ENCODE results near the gene MAS1L. TPM values are rescaled to one million over a fixed set of nuclear protein-coding genes. Genes with fewer than 3 reads are reported as not detected.

Gene MAS1L, protein sequence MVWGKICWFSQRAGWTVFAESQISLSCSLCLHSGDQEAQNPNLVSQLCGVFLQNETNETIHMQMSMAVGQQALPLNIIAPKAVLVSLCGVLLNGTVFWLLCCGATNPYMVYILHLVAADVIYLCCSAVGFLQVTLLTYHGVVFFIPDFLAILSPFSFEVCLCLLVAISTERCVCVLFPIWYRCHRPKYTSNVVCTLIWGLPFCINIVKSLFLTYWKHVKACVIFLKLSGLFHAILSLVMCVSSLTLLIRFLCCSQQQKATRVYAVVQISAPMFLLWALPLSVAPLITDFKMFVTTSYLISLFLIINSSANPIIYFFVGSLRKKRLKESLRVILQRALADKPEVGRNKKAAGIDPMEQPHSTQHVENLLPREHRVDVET
- not detected in 2 replicates for total RNA-seq (2014; rRNA removed; shearing (Covaris generic))
- not detected in 2 replicates for polyA plus RNA-seq (2014; cell fraction: nucleus; rRNA removed)

DNA sequence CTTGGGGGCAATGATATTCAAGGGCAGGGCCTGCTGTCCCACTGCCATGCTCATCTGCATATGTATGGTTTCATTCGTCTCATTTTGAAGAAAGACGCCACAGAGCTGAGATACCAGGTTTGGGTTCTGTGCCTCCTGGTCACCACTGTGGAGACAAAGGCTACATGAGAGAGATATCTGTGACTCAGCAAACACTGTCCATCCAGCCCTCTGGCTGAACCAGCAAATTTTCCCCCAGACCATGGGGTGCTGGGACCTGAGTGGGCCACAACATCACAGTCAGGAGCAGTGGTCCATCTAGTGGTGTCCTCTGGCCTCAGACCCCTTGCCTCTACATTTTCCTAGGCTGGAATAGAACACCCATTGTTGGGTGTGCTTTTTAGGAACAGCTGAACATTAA is at the start of gene MAS1L:
TSS of gene MAS1L (minus strand) at position 297 of the 400 bp plus-strand sequence. CDS start at position 243, 54 bp downstream.
- no peak for DNase-seq (ENCODE audit: extremely low read depth, low read depth)

- no peak for DNase-seq (ENCODE audit: extremely low read depth, low read depth)
Observed at GRCh38 chr6:29532320-29532951, 44.7 kb upstream of the MAS1L start.

DNA sequence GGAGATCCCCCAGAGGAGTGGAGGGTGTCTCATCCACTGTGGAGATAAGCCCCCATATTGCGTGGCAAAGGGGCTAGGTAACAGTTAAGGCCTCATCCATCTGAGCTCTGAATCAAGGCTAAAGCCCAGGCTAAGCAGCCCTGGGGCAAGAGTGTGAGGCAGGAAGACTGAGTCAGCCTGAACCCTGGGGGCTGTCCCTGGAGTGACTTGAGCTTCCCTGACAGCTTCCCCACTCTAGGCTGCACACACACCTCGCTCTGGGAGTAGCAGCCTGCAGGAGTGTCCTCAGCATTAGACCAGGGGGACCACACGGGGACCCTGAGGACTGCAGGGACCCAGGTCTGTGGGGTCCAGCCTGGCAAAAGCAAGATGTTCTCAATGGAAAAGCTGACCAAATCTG is 43.9 kb upstream of the MAS1L start:
- DNase-seq (ENCODE audit: extremely low read depth, low read depth), result no peak

DNA sequence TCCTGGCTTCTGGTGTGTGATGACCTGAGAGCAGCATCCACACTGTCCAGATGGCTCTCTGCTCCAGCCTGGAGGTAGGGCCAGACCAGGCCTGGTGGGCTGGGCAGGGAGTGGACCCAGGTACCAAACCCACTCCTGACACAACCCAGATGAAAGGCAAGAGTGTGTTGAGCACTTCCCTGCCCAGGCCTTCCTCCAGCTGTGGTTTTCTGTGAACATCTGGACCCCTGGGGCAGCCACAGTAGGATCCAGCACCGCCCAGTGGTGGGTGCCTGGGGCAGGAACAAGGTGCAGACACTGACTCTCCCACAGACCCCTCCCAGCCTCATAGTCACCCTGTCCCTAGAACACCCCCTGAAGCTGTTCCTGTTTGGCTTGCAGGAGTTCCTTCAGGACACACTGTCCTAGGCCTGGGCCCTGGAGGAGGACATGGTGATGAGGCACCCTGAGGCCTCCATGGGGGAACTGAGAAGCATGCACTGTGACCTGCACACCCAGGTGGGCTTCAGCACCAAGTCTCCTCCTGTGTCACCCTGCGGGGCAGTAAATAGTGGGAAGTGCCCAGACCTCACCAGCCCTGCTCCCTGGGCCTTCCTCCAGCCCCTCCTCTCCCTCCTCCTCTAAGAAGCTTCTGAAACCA is 43.0 kb upstream of the MAS1L start:
- DNase-seq (ENCODE audit: extremely low read depth, low read depth), result no peak

DNA sequence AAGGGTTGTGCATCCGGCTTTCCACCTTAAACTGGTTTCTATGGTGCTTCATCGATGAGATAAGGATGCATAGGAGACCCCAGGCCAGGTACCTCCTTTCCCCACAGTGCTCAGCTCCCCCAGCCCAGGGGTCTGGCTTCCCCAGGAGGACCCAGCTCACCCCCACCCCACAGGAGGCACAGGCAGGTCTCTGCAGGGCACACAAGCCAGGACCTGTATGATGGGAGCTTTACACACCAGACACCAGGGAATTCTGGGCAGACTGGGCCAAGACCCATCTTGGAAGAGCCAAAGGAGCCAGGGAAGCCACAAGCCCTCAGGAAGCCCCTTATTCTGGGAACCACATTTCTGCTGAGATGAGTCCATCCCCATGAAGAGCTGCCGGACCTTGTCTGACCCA is 42.2 kb upstream of the MAS1L start:
- no peak for DNase-seq (ENCODE audit: extremely low read depth, low read depth)

DNA sequence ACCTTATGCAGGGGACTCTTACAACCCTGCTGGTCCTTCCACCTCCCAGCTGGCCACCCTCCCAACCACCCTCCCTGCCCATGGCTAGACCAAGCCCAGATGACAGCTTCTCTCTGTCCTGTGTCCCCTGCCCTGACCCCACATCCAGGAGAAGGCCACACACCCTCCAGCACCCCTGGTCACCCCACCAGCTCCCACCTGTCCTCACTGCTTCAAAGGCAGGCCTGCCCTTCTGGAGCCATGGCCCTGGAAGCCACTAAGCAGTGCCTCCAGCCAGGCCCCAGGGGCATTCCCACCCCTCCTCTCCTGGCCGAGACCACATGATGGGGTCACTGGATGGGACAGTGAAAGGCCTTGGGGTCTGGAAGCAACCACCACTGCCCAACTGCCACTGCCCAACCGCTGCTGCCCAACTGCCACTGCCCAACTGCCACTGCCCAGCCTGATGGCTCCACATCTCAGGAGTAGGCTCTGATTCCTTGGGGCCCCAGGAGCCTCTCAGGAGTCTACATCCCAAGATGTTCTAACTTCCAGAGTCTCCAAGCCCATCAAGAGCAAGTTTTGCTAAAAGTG is 41.3 kb upstream of the MAS1L start:
- DNase-seq (ENCODE audit: extremely low read depth, low read depth), result no peak

- no peak for DNase-seq (ENCODE audit: extremely low read depth, low read depth)
Observed at GRCh38 chr6:29528300-29528931, 40.7 kb upstream of the MAS1L start.

GRCh38 chr6:29527564-29527963 is 39.8 kb upstream of the MAS1L start:
- no peak for DNase-seq (ENCODE audit: extremely low read depth, low read depth)

DNA sequence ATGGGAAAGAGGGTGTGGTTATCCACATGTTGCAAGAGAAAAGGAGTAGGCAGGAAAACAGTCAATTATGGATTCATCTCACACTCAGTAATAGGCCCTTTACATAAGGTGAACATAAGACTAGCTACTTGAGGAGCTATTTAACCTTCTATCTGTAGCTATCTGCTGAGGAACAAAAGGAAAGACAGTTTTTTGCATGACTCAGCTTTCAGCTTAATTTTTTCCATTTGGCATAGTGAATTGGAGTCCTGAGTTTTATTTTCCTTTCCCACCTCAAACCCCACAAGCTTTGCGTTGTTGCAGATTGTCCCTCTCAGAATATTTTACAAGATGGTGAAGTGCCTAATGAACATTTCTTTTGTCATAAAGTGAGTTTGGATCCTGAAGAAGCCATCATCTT is 39.4 kb upstream of the MAS1L start:
- DNase-seq (ENCODE audit: extremely low read depth, low read depth), result no peak

GRCh38 chr6:29525311-29525639 is 37.5 kb upstream of the MAS1L start:
- DNase-seq (ENCODE audit: extremely low read depth, low read depth), result no peak

GRCh38 chr6:29524444-29525310 is 36.9 kb upstream of the MAS1L start:
- no peak for DNase-seq (ENCODE audit: extremely low read depth, low read depth)

DNA sequence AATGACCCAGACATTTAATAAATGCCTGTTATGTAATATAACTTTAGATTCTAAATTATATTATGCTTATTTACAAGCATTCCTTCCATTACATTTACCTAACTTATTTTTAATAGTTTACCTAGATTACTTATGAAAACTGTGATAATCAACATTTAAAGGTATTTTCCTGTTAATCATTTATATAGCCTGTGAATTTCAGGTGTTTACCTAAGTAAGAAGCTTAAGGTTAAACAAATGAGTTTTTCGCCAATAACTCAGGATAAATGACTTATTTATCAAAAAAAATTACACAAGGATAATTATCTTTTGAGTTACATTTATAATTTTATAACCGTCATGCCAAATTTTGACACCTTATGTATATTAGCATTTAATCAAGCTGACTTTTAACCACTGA is 36.3 kb upstream of the MAS1L start:
- DNase-seq (ENCODE audit: extremely low read depth, low read depth), result no peak

DNA sequence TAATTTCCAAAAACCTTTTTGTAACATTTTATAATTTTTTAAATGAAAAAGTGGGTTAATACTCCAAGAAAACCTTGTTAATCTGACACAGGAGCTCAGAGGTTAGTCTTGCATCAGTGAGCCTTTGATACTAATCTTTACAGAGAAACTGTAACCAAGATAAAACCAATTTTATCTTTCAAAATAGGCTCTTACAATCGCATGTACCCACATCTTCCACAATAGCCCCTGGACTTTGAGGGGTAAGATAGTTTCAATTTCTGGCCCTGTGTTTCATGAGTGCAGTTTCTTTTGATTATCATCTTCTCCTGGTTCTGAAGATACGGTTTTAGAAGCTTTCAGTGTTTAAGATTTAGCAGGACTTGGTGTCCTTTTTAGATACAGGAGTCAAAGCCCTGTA is 34.5 kb upstream of the MAS1L start:
- no peak for DNase-seq (ENCODE audit: extremely low read depth, low read depth)

DNA sequence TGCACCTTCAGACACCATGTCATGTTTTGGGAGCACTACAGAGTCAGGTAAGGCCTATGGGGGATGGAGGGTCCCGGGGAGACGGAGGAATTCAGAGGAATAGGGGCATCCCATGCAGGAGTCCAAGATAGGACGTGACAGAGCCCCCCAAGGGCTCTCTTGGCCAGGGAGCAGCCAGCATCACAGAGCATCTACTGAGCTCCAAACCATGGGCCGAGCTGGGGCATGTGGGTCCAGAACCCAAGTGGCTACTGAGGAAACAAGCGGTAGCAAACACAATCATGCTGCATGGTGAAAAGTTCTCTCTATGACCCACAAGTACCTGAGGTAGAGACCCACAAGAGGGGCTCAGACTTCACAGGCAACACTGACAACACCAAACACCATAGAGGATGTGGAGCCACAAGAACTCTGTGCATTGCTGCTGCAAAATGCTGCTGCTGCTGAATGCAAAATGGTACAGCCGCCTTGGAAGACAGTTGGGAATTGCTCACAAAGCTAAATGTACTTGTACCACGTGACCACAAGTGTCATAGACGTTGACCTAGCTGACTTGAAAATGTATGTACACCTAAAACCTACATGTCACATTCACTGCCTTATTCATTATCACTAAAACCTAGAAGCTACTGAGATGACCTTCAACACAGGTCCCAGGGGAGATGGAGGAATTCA is 33.4 kb upstream of the MAS1L start:
- DNase-seq (ENCODE audit: extremely low read depth, low read depth), result no peak

DNA sequence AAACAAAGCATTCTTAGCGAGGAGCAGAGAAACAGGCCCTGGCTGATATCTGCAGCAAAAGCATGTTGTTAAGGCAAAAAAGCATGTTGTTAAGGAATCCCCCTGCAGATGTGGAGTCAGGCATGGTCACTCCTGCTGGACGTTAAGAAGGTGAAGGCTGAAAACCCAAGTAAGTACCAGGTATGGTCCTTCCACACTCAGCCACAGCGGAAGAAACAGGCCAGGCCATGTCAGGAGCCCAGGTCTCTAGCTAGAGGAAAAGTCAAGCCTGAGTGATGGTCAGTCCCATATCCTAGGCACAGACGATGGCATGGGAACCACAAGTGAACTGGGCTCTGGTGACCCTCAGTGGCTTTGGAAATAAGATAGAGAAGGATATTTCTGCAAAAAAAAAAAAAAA is 32.5 kb upstream of the MAS1L start:
- DNase-seq (ENCODE audit: extremely low read depth, low read depth), result no peak

DNA sequence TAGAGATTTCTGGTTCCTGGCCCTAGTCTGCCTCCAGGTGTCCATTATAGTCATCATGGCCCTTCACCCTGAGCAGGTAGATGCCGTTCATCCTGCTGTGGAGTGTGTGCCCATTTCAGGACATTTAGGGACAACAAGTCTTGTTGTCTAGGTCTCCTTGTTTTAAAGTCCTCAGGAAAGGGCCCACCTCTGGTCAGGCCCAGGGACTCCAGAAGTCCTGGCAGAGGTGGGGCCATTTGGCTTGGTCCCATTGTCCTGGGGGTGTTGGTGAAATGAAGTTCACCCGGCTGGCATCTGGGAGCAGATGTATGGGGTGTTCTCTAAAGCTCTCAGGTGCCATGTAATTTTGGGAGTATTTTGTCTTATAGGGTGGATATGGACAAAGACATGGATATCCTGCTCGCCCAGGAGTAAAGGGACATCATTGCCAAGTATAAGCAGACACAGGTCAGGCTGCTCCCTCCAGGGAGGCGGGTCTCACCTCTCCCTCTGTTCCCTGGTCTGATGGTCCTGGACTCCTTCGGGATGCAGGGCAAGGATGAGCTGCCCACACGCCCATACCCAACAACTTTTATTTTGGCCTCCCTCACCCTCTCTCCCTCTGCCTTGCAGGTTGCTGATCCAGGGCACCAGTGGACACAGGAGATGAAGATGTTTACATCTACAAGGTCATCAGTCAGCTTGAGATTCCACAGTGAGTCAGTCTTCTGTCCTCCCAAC is 31.7 kb upstream of the MAS1L start:
- DNase-seq (ENCODE audit: extremely low read depth, low read depth), result no peak

GRCh38 chr6:29517728-29518440 is 30.1 kb upstream of the MAS1L start:
- no peak for DNase-seq (ENCODE audit: extremely low read depth, low read depth)

GRCh38 chr6:29517245-29517644 is 29.5 kb upstream of the MAS1L start:
- DNase-seq (ENCODE audit: extremely low read depth, low read depth), result no peak
